GM19395 (cell line): Measurements from ENCODE around the gene FAM81A.

Source experiments
- ATAC-seq: cut with Tn5 transposase; IDR thresholded peaks from one replicate; pipeline ENCODE4 v1.9.1; 2021; ENCODE audit warnings: mild to moderate bottlenecking, moderate library complexity; ENCODE audit not compliant: unreplicated experiment

FAM81A gene

DNA sequence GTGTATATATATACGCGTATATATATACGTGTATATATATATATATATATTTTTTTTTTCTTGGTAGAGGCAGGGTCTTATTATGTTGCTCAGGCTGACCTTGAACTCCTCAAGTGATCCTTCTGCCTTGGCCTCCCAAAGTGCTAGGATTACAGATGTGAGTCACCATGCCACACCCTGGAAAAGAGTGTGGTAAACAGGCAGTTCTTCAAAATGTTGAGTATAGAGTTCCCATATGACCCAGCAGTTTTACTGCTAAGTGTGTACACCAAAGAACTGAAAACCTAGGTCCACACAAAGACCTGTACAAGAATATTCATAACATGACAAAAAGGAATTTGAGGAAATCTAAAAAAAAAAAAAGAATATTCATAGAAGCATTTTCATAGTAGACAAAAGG, 101.8 kb downstream of the FAM81A start:
- ATAC-seq = no peak

DNA sequence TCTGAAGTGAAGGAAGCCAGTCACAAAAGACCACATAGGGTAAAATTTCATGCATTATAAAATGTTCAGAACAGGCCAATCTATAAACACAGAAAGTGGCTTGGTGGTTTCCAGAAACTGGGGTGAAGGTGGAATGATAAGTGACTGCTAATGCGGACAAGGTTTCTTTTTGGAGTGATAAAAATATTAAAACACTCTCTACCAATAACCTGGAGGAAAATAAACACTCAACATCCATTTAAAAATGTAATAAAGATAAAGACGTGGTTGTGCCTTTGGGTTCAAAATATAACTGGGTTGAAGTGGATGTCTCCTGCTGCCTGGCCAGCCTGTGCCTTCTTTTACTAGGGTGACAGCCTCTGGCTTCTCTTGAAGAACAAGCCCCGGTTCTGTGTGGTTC, 102.7 kb downstream of the FAM81A start:
- ATAC-seq = no peak

- ATAC-seq = no peak
Observed at GRCh38 chr15:59541750-59542149, 103.8 kb downstream of the FAM81A start.

- ATAC-seq = peak; percentile 88
Observed at GRCh38 chr15:59543721-59544547, 105.9 kb downstream of the FAM81A start.

DNA sequence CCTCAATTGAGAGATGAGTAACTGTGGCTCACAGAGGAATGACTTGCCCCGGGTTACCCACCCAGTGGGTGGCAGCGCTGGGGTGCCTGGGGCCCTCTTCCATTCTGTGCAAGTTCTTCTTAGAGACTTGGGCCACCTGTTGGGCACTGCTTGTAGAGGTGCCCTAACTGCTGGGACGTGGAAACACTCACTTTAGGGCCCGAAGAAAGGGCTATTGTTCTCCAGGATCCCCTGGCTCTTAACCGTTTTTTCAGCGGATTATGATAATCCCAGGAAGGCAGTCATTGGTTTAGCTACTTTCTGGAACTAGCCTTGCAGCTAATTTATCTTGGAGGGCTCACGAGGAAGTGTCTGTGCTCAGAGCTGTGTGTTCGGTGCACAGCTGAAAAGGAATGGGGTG, 107.6 kb downstream of the FAM81A start:
- no peak for ATAC-seq

- no peak for ATAC-seq
Observed at GRCh38 chr15:59548501-59549226, 110.7 kb downstream of the FAM81A start.

- no peak for ATAC-seq
Observed at GRCh38 chr15:59549301-59550185, 111.6 kb downstream of the FAM81A start.

DNA sequence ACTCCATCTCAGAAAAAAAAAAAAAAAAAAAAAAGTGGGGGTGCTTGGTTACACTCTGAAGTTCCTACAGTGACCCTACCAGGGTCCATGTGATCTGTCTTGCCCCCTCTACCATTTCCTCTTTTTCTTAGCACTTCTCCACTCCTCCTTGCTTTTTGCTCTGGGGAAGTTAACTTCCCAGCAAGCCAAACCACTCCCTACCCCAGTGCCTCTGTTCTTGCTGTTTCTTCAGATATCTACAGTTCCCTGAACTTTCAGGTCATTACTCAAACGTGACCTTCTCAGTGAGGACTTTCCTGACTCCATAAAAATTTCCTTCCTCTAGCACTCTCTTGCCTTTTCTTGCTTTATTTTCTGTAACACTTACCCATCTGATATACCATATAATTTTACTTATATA, 112.5 kb downstream of the FAM81A start:
- ATAC-seq = no peak

DNA sequence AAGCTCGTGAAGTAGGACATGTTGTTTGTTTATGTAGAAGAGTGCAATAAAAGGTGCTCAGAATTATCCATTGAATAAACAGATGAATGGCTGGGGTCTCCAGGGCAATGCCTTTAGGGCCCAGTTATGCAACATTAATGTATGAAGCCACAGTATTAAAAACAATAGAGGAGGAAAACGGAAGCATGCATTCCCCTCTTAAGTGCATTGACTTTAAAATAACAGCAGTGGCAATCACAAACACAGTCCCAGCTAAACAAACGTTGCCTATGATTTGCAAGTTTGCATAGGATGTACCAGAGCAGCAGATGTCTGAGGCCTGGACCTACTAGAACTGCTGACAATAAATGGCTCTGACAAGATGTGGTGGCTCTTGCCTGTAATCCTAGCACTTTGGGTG, 113.0 kb downstream of the FAM81A start:
- no peak for ATAC-seq

GRCh38 chr15:59553879-59554735, 116.1 kb downstream of the FAM81A start:
- ATAC-seq = no peak

DNA sequence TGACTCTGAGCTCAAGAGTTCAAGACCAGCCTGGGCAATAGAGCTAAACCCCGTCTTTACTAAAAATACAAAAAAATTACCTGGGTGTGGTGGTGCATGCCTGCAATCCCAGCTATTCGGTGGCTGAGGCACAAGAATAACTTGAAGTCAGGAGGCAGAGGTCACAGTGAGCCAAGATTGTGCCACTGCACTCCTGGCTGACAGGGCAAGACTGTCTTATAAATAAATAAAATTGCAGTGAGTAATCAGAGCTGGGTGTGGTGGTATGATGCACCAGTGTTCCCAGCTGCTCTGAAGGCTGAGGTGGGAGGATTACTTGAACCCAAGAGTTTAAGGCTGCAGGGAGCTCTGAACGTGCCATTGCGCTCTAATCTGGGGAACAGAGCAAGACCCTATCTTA, 117.7 kb downstream of the FAM81A start:
- no peak for ATAC-seq

- ATAC-seq = no peak
Observed at GRCh38 chr15:59556380-59556779, 118.4 kb downstream of the FAM81A start.

DNA sequence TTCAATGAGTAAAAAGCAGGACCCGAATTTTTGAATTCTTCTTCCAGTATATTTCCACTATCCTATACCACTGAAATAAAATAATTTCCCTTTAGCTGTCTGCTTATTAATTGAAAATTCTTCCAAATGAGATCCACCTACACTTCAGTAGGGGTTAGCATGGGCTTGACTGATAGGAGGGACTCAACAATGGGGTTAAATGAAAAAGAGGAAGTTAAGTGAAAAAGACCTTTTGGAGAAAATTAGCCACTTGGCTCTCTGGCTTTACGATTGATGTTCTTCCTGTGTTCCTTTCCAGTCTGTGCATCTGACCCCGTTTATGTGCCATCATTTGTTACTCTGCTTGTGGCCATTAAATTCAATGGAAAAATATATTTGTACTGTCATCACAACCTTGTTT, 119.6 kb downstream of the FAM81A start:
- no peak for ATAC-seq

DNA sequence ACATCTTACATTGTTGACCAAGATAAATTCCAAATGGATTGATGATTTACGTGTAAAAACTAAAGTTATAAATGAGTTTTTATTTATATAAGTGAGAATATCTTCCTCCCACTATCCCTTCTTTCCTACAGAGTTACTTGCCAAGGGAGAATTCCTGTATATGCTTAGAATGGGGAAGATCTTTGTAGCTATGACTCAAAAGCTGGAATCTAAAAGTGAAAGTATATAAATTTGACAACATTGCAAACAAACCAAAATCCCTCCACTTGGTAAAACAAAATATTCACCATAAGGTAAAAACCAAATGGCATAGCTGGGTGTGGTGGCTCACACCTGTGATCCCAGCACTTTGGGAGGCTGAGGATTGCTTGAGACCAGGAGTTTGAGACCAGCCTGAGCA, 120.9 kb downstream of the FAM81A start:
- ATAC-seq = no peak

GRCh38 chr15:59561547-59561946, 123.6 kb downstream of the FAM81A start:
- no peak for ATAC-seq

DNA sequence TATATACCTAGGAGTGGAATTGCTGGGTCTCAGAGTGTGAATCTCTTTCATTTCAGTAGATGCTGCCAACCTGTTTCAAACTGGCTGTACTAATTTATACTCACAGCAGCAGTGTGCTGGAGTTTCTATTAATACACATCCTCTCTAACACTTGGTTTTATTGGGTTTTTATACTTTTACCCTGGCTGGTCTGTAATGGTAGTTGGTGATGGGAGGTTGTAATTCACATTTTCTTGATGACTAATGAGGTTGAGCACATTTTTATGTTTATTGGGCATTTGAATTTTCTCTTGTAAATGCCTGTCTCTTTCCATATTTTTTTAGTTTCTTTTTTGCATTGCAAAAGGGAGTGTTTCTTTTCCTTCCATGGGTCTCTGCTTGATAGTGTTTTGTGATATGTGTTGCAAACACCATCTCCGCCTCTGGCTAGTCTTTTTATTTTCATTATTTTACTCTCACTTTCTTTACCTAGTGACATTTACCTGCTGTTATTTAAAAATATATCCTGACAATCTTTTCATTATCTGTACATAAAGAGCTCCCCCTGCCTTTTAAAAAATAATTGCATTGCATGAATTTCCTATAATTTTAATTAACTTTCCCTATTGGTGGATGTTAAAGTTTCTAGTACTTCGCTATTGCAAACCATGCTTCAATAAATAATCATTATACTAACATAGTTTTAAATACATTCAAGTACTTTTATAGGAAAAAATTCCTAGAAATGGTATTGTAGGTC, 124.6 kb downstream of the FAM81A start:
- no peak for ATAC-seq

- ATAC-seq = no peak
Observed at GRCh38 chr15:59565299-59565698, 127.3 kb downstream of the FAM81A start.

- ATAC-seq = no peak
Observed at GRCh38 chr15:59567324-59567723, 129.3 kb downstream of the FAM81A start.

GRCh38 chr15:59569477-59569876, 131.5 kb downstream of the FAM81A start:
- ATAC-seq = no peak

DNA sequence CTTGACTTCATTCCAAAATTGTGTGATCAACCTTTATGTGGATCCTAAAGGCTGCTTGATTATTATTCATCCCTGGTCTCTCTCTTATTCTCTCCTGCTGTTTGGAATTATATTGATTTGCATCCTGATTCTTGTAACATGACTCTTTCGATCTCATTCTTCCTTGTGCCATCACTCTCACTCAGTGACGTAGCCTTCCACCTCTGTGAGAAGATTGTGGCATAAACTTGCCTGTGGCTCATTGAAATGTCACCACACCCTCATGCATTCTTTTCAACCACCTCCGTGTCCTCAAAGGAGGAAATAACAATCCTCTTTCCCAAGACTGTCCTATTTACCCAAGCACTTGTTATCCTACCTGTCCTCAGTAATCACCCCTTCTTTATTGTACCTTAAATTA, 132.3 kb downstream of the FAM81A start:
- no peak for ATAC-seq
